OCI-LY3 (cell line): Measurements from ENCODE around the gene TSEN2.

ENCODE experiments used
- CTCF ChIP-seq: fragments of 200-600, 300-600 bp; sonication (generic); IDR thresholded peaks from 2 replicates; pipeline ENCODE4 v1.5.1; 2014; ENCODE audit warnings: antibody characterized with exemption, low read length, low read depth
- EZH2phosphoT487 ChIP-seq: fragments of 200-600 bp; shearing (Covaris generic); IDR thresholded peaks from 2 replicates; pipeline ENCODE4 v1.6.1; 2018; ENCODE audit warnings: antibody characterized with exemption, mixed run types, low read depth

- TF ChIP-seq CTCF (no peak), EZH2phosphoT487 (no peak)
These were observed 89.9 kb downstream of the TSEN2 start for GRCh38 chr3:12574131-12574530.
